ENCODE measurements around the gene CRACDL.

Gene CRACDL

DNA sequence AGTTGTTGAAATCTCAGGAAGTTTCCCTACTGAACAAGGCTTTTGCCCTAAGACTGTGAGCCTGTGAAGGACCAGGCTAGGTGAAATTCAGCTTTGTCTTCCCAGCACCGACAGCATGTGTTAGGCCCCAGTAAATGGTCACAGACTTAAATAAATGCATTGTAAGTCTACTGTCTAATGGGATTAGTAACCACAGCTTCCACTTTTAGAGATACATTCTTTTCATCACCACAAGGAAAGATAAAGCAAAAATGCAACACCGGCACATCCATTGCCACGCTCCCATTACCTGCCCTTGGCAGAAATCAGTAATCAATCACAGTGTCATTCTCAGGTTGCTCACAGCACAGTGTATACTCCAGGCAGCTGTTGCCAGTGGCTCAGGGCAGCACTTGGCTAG is 59.3 kb downstream of the CRACDL start:
- H3K9me3 ChIP-seq (ENCODE audit: insufficient read depth, low read length): no peaks in the 10 kb centered on the region
- no peak overlapping the region for H3K4me2 ChIP-seq (ENCODE audit: low read length)
- no peaks in the 10 kb centered on the region for H3K36me3 ChIP-seq (replicated peaks; ENCODE audit: low read depth, low read length)
- no peak overlapping the region for H2AFZ ChIP-seq (ENCODE audit: low read depth, low read length)
- H3K79me2 ChIP-seq (ENCODE audit: low read length): no peaks in the 10 kb centered on the region
- no peak for TF ChIP-seq EZH2phosphoT487 (IDR thresholded peaks at IDR 0.05; ENCODE audit: low read depth)
- no peak for TF ChIP-seq CTCF (IDR thresholded peaks at IDR 0.05; ENCODE audit: low read depth, low read length)
- H3K4me3 ChIP-seq (ENCODE audit: low read length): no peak overlapping the region
- H4K20me1 ChIP-seq (ENCODE audit: insufficient read depth, low read length): no peaks in the 10 kb centered on the region
- no peak overlapping the region for H3K9ac ChIP-seq (ENCODE audit: low read length)
- no peak overlapping the region for H3K27ac ChIP-seq (ENCODE audit: low read length)
- no peaks in the 10 kb centered on the region for H3K27me3 ChIP-seq (ENCODE audit: low read depth, low read length)
- H3K4me1 ChIP-seq (ENCODE audit: low read length): no peaks in the 10 kb centered on the region

DNA sequence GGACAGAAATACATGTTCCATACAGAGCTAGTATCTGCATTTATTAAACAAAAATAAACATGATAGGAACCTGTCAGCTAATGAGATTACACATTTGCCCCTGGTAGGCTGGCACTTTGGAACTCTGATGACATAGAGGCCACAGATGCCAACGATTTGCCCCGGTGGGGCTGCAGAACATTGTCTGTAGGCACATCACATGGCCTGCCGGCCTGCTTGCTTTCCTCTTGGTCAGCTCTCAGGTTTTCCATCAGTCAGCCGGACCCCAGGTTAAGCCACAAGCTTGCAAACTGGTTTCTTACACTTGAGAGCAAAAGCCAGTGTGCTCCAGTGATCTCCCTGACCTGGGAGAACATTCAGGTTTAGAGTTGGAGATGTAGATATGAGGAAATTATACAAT is 60.3 kb downstream of the CRACDL start:
- no peaks in the 10 kb centered on the region for H3K79me2 ChIP-seq (ENCODE audit: low read length)
- TF ChIP-seq CTCF (IDR thresholded peaks at IDR 0.05; ENCODE audit: low read depth, low read length) (no peak), EZH2phosphoT487 (IDR thresholded peaks at IDR 0.05; ENCODE audit: low read depth) (no peak)
- H3K4me2 ChIP-seq (ENCODE audit: low read length): no peak overlapping the region
- H3K27ac ChIP-seq (ENCODE audit: low read length): no peak overlapping the region
- no peaks in the 10 kb centered on the region for H3K27me3 ChIP-seq (ENCODE audit: low read depth, low read length)
- no peaks in the 10 kb centered on the region for H3K36me3 ChIP-seq (replicated peaks; ENCODE audit: low read depth, low read length)
- H2AFZ ChIP-seq (ENCODE audit: low read depth, low read length): no peak overlapping the region
- no peak overlapping the region for H3K4me3 ChIP-seq (ENCODE audit: low read length)
- no peaks in the 10 kb centered on the region for H4K20me1 ChIP-seq (ENCODE audit: insufficient read depth, low read length)
- no peaks in the 10 kb centered on the region for H3K9me3 ChIP-seq (ENCODE audit: insufficient read depth, low read length)
- no peaks in the 10 kb centered on the region for H3K4me1 ChIP-seq (ENCODE audit: low read length)
- no peak overlapping the region for H3K9ac ChIP-seq (ENCODE audit: low read length)

GRCh38 chr2:98875081-98875728 is 60.8 kb downstream of the CRACDL start:
- Histone ChIP-seq H2AFZ (ENCODE audit: low read depth, low read length) (no peak overlapping the region), H3K27me3 (ENCODE audit: low read depth, low read length) (no peaks in the 10 kb centered on the region), H3K4me3 (ENCODE audit: low read length) (no peak overlapping the region), H3K27ac (ENCODE audit: low read length) (no peak overlapping the region), H4K20me1 (ENCODE audit: insufficient read depth, low read length) (no peaks in the 10 kb centered on the region), H3K79me2 (ENCODE audit: low read length) (no peaks in the 10 kb centered on the region), H3K9ac (ENCODE audit: low read length) (no peak overlapping the region), H3K4me2 (ENCODE audit: low read length) (no peak overlapping the region), H3K9me3 (ENCODE audit: insufficient read depth, low read length) (no peaks in the 10 kb centered on the region), H3K4me1 (ENCODE audit: low read length) (no peaks in the 10 kb centered on the region), H3K36me3 (replicated peaks; ENCODE audit: low read depth, low read length) (no peaks in the 10 kb centered on the region)
- TF ChIP-seq EZH2phosphoT487 (IDR thresholded peaks at IDR 0.05; ENCODE audit: low read depth) (no peak), CTCF (IDR thresholded peaks at IDR 0.05; ENCODE audit: low read depth, low read length) (no peak)

GRCh38 chr2:98874186-98874689 is 61.8 kb downstream of the CRACDL start:
- H3K4me3 ChIP-seq (ENCODE audit: low read length): no peak overlapping the region
- no peaks in the 10 kb centered on the region for H4K20me1 ChIP-seq (ENCODE audit: insufficient read depth, low read length)
- no peaks in the 10 kb centered on the region for H3K79me2 ChIP-seq (ENCODE audit: low read length)
- no peak overlapping the region for H3K9ac ChIP-seq (ENCODE audit: low read length)
- no peaks in the 10 kb centered on the region for H3K36me3 ChIP-seq (replicated peaks; ENCODE audit: low read depth, low read length)
- H3K9me3 ChIP-seq (ENCODE audit: insufficient read depth, low read length): no peaks in the 10 kb centered on the region
- no peaks in the 10 kb centered on the region for H3K27me3 ChIP-seq (ENCODE audit: low read depth, low read length)
- no peak overlapping the region for H2AFZ ChIP-seq (ENCODE audit: low read depth, low read length)
- H3K27ac ChIP-seq (ENCODE audit: low read length): no peak overlapping the region
- no peak overlapping the region for H3K4me2 ChIP-seq (ENCODE audit: low read length)
- TF ChIP-seq CTCF (IDR thresholded peaks at IDR 0.05; ENCODE audit: low read depth, low read length) (no peak), EZH2phosphoT487 (IDR thresholded peaks at IDR 0.05; ENCODE audit: low read depth) (no peak)
- H3K4me1 ChIP-seq (ENCODE audit: low read length): no peaks in the 10 kb centered on the region
